Ishikawa (cell line): Measurements from ENCODE around the gene ZHX3.

ENCODE experiments used
- CEBPB ChIP-seq: IDR thresholded peaks from 2 replicates; pipeline ENCODE4 v1.6.1; 2012
- CREB1 ChIP-seq: IDR thresholded peaks from 2 replicates; pipeline ENCODE4 v1.6.1; 2012; ENCODE audit warnings: low read depth
- EGR1 ChIP-seq: IDR thresholded peaks from 2 replicates; pipeline ENCODE4 v1.6.1; 2012
- EP300 ChIP-seq: IDR thresholded peaks from 2 replicates; pipeline ENCODE4 v1.6.1; 2012; ENCODE audit warnings: borderline replicate concordance
- FOXM1 ChIP-seq: IDR thresholded peaks from 2 replicates; pipeline ENCODE4 v1.6.1; 2012; ENCODE audit warnings: low read depth, borderline replicate concordance
- MAX ChIP-seq: IDR thresholded peaks from 2 replicates; pipeline ENCODE4 v1.6.1; 2012
- NFIC ChIP-seq: IDR thresholded peaks from 2 replicates; pipeline ENCODE4 v1.6.1; 2012
- RAD21 ChIP-seq: IDR thresholded peaks from 2 replicates; pipeline ENCODE4 v1.6.1; 2012; ENCODE audit warnings: low read depth
- REST ChIP-seq: IDR thresholded peaks from 2 replicates; pipeline ENCODE4 v1.6.1; 2012; ENCODE audit warnings: low read depth, mild to moderate bottlenecking
- TAF1 ChIP-seq: IDR thresholded peaks from 2 replicates; pipeline ENCODE4 v1.6.1; 2012; ENCODE audit warnings: low read depth, mild to moderate bottlenecking
- TCF12 ChIP-seq: IDR thresholded peaks from 2 replicates; pipeline ENCODE4 v1.6.1; 2012; ENCODE audit warnings: low read depth
- TEAD4 ChIP-seq: IDR thresholded peaks from 2 replicates; pipeline ENCODE4 v1.6.1; 2012
- USF1 ChIP-seq: IDR thresholded peaks from 2 replicates; pipeline ENCODE4 v1.6.1; 2012
- YY1 ChIP-seq: IDR thresholded peaks from 2 replicates; pipeline ENCODE4 v1.6.1; 2012; ENCODE audit warnings: low read depth
- ZBTB7A ChIP-seq: IDR thresholded peaks from 2 replicates; pipeline ENCODE4 v1.6.1; 2012; ENCODE audit warnings: low read depth

The ZHX3 gene

GRCh38 chr20:41344938-41345728 is 27.6 kb upstream of the ZHX3 start:
- TF ChIP-seq REST (no peak), TAF1 (no peak), TEAD4 (no peak), MAX (no peak), ZBTB7A (no peak), EGR1 (no peak), CREB1 (no peak), YY1 (no peak), CEBPB (no peak)

- TF ChIP-seq CEBPB (no peak), NFIC (peak; percentile 30; the same call in 1 of the 2 replicates)
Observed at GRCh38 chr20:41344477-41344876, 26.9 kb upstream of the ZHX3 start.

- no peak for TF ChIP-seq USF1
Observed at GRCh38 chr20:41342474-41343464, 25.2 kb upstream of the ZHX3 start.

- TF ChIP-seq TAF1 (peak; percentile 60; the same call in 1 of the 2 replicates), TEAD4 (no peak), RAD21 (peak; percentile 62)
Observed at GRCh38 chr20:41340327-41341055, 23.0 kb upstream of the ZHX3 start, which contains the start of gene LPIN3. Gene LPIN3, plus strand, starts transcription at chr20:41340821. Its CDS starts 4,983 bp downstream, at chr20:41345804.

GRCh38 chr20:41339957-41340326 is 22.4 kb upstream of the ZHX3 start:
- TF ChIP-seq ZBTB7A (no peak), RAD21 (peak; percentile 98), TCF12 (peak; percentile 70), NFIC (no peak), FOXM1 (no peak), MAX (peak; percentile 96), CEBPB (no peak), CREB1 (no peak), YY1 (no peak), REST (no peak), TEAD4 (peak; percentile 6; the same call in 1 of the 2 replicates), TAF1 (no peak), USF1 (no peak), EGR1 (no peak), EP300 (peak; percentile 10; the same call in 1 of the 2 replicates)
